Endothelial cell of umbilical vein (primary cell): Measurements from ENCODE around the gene PTPRT.

Experiments used
- CTCF ChIP-seq, 2 donors: IDR thresholded peaks; 1 replicate in 1 of 2; 2 replicates in 1 of 2; pipeline ENCODE4 v1.5.1; 2011; ENCODE audit warnings: low read length in 2 of 2, mild to moderate bottlenecking in 2 of 2, moderate library complexity in 2 of 2, control low read depth in 1 of 2, inconsistent platforms in 1 of 2, low read depth in 1 of 2; ENCODE audit not compliant: insufficient read depth in 1 of 2; ENCODE audit errors: extremely low read depth in 1 of 2
- POLR2AphosphoS5 ChIP-seq: IDR thresholded peaks from 2 replicates; pipeline ENCODE4 v1.6.1; 2012; ENCODE audit warnings: low read depth, mild to moderate bottlenecking, control low read depth, low read length, moderate library complexity; ENCODE audit not compliant: insufficient read depth

- TF ChIP-seq POLR2AphosphoS5: no peak
- no peak for TF ChIP-seq CTCF (IDR thresholded peaks at IDR 0.05; ENCODE audit: extremely low read depth in 1 of 2, insufficient read depth in 1 of 2, low read depth in 1 of 2, low read length in 2 of 2)
Observed at GRCh38 chr20:43022081-43022480, 167.6 kb downstream of the PTPRT start.
